ENCODE results near the gene FABP7. TPM values are rescaled to one million over a fixed set of nuclear protein-coding genes. Genes with fewer than 3 reads are reported as not detected.

FABP7 gene
- polyA plus RNA-seq = 0.13 TPM
- long read RNA-seq, donor 1 = 0 reads
- long read RNA-seq, donor 2 = 0 reads
- long read RNA-seq, donor 3, partial matches to known transcripts = 7 of 7 reads
- long read RNA-seq, donor 3, other reads (novel, unspliced or antisense) = 0 of 7 reads
- long read RNA-seq, donor 4 = 0 reads
- long read RNA-seq, donor 5 = 0 reads
- long read RNA-seq, donor 6 = 0 reads
- long read RNA-seq, donor 7 = 0 reads
- long read RNA-seq, donor 8 = 0 reads
- long read RNA-seq, donor 9 = 0 reads
- long read RNA-seq, donor 10 = 0 reads
- long read RNA-seq, donor 11 = 0 reads

- H3K9me3 ChIP-seq (ENCODE audit: control insufficient read depth, low read depth, low read length) = no peaks in the 10 kb centered on the region
- H3K36me3 ChIP-seq (ENCODE audit: control insufficient read depth, insufficient read depth, low read length) = no peaks in the 10 kb centered on the region
- no CpG with 5 or more reads among the region's 3 CpGs for WGBS (ENCODE audit: insufficient coverage, low lambda C conversion rate)
- no peak within 1 kb of the TSS for H3K4me3 ChIP-seq (ENCODE audit: low read length)
- H3K27ac ChIP-seq (ENCODE audit: low read length) = no peak within 1 kb of the TSS
- DNase-seq = no peak
- H3K27me3 ChIP-seq (ENCODE audit: control insufficient read depth, insufficient read depth, low read length) = peaks cover 3% of the 10 kb centered on the region
- H3K4me1 ChIP-seq (ENCODE audit: control insufficient read depth, insufficient read depth, low read length) = no peaks in the 10 kb centered on the region
Observed at GRCh38 chr6:122779667-122780066, at the start of gene FABP7. Gene FABP7 (plus strand): TSS chr6:122779716. CDS start chr6:122779795, 79 bp downstream.

GRCh38 chr6:122730334-122730733 lies 49.2 kb upstream of the FABP7 start:
- Histone ChIP-seq H3K27ac (ENCODE audit: low read length) (no peak overlapping the region), H3K36me3 (ENCODE audit: control insufficient read depth, insufficient read depth, low read length) (no peaks in the 10 kb centered on the region), H3K9me3 (ENCODE audit: control insufficient read depth, low read depth, low read length) (no peaks in the 10 kb centered on the region), H3K27me3 (ENCODE audit: control insufficient read depth, insufficient read depth, low read length) (peaks cover 2% of the 10 kb centered on the region), H3K4me3 (ENCODE audit: low read length) (no peak overlapping the region), H3K4me1 (ENCODE audit: control insufficient read depth, insufficient read depth, low read length) (no peaks in the 10 kb centered on the region)
- WGBS (ENCODE audit: insufficient coverage, low lambda C conversion rate) = no CpG with 5 or more reads among the region's 3 CpGs
- DNase-seq = no peak

GRCh38 chr6:122730775-122731386 lies 48.6 kb upstream of the FABP7 start:
- Histone ChIP-seq H3K27ac (ENCODE audit: low read length) (no peak overlapping the region), H3K27me3 (ENCODE audit: control insufficient read depth, insufficient read depth, low read length) (peaks cover 2% of the 10 kb centered on the region), H3K4me3 (ENCODE audit: low read length) (no peak overlapping the region), H3K4me1 (ENCODE audit: control insufficient read depth, insufficient read depth, low read length) (no peaks in the 10 kb centered on the region), H3K36me3 (ENCODE audit: control insufficient read depth, insufficient read depth, low read length) (no peaks in the 10 kb centered on the region), H3K9me3 (ENCODE audit: control insufficient read depth, low read depth, low read length) (no peaks in the 10 kb centered on the region)
- peak in 1 of 2 donors; percentile 18 for DNase-seq
- WGBS (ENCODE audit: insufficient coverage, low lambda C conversion rate) = no CpG with 5 or more reads among the region's 4 CpGs

- Histone ChIP-seq H3K27ac (ENCODE audit: low read length) (no peak overlapping the region), H3K4me1 (ENCODE audit: control insufficient read depth, insufficient read depth, low read length) (no peaks in the 10 kb centered on the region), H3K4me3 (ENCODE audit: low read length) (no peak overlapping the region), H3K36me3 (ENCODE audit: control insufficient read depth, insufficient read depth, low read length) (no peaks in the 10 kb centered on the region), H3K9me3 (ENCODE audit: control insufficient read depth, low read depth, low read length) (no peaks in the 10 kb centered on the region), H3K27me3 (ENCODE audit: control insufficient read depth, insufficient read depth, low read length) (peaks cover 2% of the 10 kb centered on the region)
- DNase-seq = no peak
- no CpG with 5 or more reads among the region's 4 CpGs for WGBS (ENCODE audit: insufficient coverage, low lambda C conversion rate)
Observed at GRCh38 chr6:122733259-122733658, 46.3 kb upstream of the FABP7 start.

- no peak for DNase-seq
- Histone ChIP-seq H3K36me3 (ENCODE audit: control insufficient read depth, insufficient read depth, low read length) (no peaks in the 10 kb centered on the region), H3K27ac (ENCODE audit: low read length) (no peak overlapping the region), H3K4me3 (ENCODE audit: low read length) (no peak overlapping the region), H3K9me3 (ENCODE audit: control insufficient read depth, low read depth, low read length) (no peaks in the 10 kb centered on the region), H3K4me1 (ENCODE audit: control insufficient read depth, insufficient read depth, low read length) (no peaks in the 10 kb centered on the region), H3K27me3 (ENCODE audit: control insufficient read depth, insufficient read depth, low read length) (peaks cover 2% of the 10 kb centered on the region)
- WGBS (ENCODE audit: insufficient coverage, low lambda C conversion rate) = 53% methylated on average over 2 of the region's 10 CpGs
Observed at GRCh38 chr6:122734529-122735395, 44.8 kb upstream of the FABP7 start.

- Histone ChIP-seq H3K9me3 (ENCODE audit: control insufficient read depth, low read depth, low read length) (no peaks in the 10 kb centered on the region), H3K27ac (ENCODE audit: low read length) (no peak overlapping the region), H3K4me3 (ENCODE audit: low read length) (no peak overlapping the region), H3K4me1 (ENCODE audit: control insufficient read depth, insufficient read depth, low read length) (no peaks in the 10 kb centered on the region), H3K36me3 (ENCODE audit: control insufficient read depth, insufficient read depth, low read length) (no peaks in the 10 kb centered on the region), H3K27me3 (ENCODE audit: control insufficient read depth, insufficient read depth, low read length) (peaks cover 2% of the 10 kb centered on the region)
- DNase-seq = no peak
- 84% methylated on average over 3 of the region's 4 CpGs for WGBS (ENCODE audit: insufficient coverage, low lambda C conversion rate)
Observed at GRCh38 chr6:122735582-122735981, 43.9 kb upstream of the FABP7 start.

GRCh38 chr6:122736163-122736562 lies 43.4 kb upstream of the FABP7 start:
- DNase-seq = no peak
- H3K27ac ChIP-seq (ENCODE audit: low read length) = no peak overlapping the region
- H3K27me3 ChIP-seq (ENCODE audit: control insufficient read depth, insufficient read depth, low read length) = peaks cover 2% of the 10 kb centered on the region
- 75% methylated on average over 1 of the region's 4 CpGs for WGBS (ENCODE audit: insufficient coverage, low lambda C conversion rate)
- H3K9me3 ChIP-seq (ENCODE audit: control insufficient read depth, low read depth, low read length) = no peaks in the 10 kb centered on the region
- H3K4me1 ChIP-seq (ENCODE audit: control insufficient read depth, insufficient read depth, low read length) = no peaks in the 10 kb centered on the region
- H3K4me3 ChIP-seq (ENCODE audit: low read length) = no peak overlapping the region
- H3K36me3 ChIP-seq (ENCODE audit: control insufficient read depth, insufficient read depth, low read length) = no peaks in the 10 kb centered on the region

- Histone ChIP-seq H3K9me3 (ENCODE audit: control insufficient read depth, low read depth, low read length) (no peaks in the 10 kb centered on the region), H3K36me3 (ENCODE audit: control insufficient read depth, insufficient read depth, low read length) (no peaks in the 10 kb centered on the region), H3K4me3 (ENCODE audit: low read length) (no peak overlapping the region), H3K4me1 (ENCODE audit: control insufficient read depth, insufficient read depth, low read length) (no peaks in the 10 kb centered on the region), H3K27ac (ENCODE audit: low read length) (no peak overlapping the region), H3K27me3 (ENCODE audit: control insufficient read depth, insufficient read depth, low read length) (peaks cover 2% of the 10 kb centered on the region)
- DNase-seq = no peak
- WGBS (ENCODE audit: insufficient coverage, low lambda C conversion rate) = 64% methylated on average over 2 of the region's 3 CpGs
Observed at GRCh38 chr6:122736616-122737015, 42.9 kb upstream of the FABP7 start.

GRCh38 chr6:122740091-122740490 lies 39.4 kb upstream of the FABP7 start:
- Histone ChIP-seq H3K9me3 (ENCODE audit: control insufficient read depth, low read depth, low read length) (no peaks in the 10 kb centered on the region), H3K4me1 (ENCODE audit: control insufficient read depth, insufficient read depth, low read length) (no peaks in the 10 kb centered on the region), H3K36me3 (ENCODE audit: control insufficient read depth, insufficient read depth, low read length) (no peaks in the 10 kb centered on the region), H3K27ac (ENCODE audit: low read length) (no peak overlapping the region), H3K4me3 (ENCODE audit: low read length) (no peak overlapping the region), H3K27me3 (ENCODE audit: control insufficient read depth, insufficient read depth, low read length) (no peaks in the 10 kb centered on the region)
- WGBS (ENCODE audit: insufficient coverage, low lambda C conversion rate) = no CpG with 5 or more reads among the region's 2 CpGs
- no peak for DNase-seq

GRCh38 chr6:122740936-122741335 lies 38.6 kb upstream of the FABP7 start:
- no peak for DNase-seq
- no CpG with 5 or more reads among the region's 2 CpGs for WGBS (ENCODE audit: insufficient coverage, low lambda C conversion rate)
- Histone ChIP-seq H3K36me3 (ENCODE audit: control insufficient read depth, insufficient read depth, low read length) (no peaks in the 10 kb centered on the region), H3K4me3 (ENCODE audit: low read length) (no peak overlapping the region), H3K27ac (ENCODE audit: low read length) (no peak overlapping the region), H3K4me1 (ENCODE audit: control insufficient read depth, insufficient read depth, low read length) (no peaks in the 10 kb centered on the region), H3K9me3 (ENCODE audit: control insufficient read depth, low read depth, low read length) (no peaks in the 10 kb centered on the region), H3K27me3 (ENCODE audit: control insufficient read depth, insufficient read depth, low read length) (no peaks in the 10 kb centered on the region)
